ENCODE measurements around the gene LSAMP.

The LSAMP gene

GRCh38 chr3:115871735-115872134 lies 573.6 kb downstream of the LSAMP start:
- H3K9me3 ChIP-seq (ENCODE audit: low read length): no peaks in the 10 kb centered on the region
- H3K36me3 ChIP-seq (ENCODE audit: insufficient read depth, low read length): no peaks in the 10 kb centered on the region
- H3K27me3 ChIP-seq (ENCODE audit: insufficient read depth, low read length): no peaks in the 10 kb centered on the region
- no peak overlapping the region for H3K4me3 ChIP-seq (ENCODE audit: low read length)
- no peaks in the 10 kb centered on the region for H3K4me1 ChIP-seq (ENCODE audit: insufficient read depth, low read length)
- H2AFZ ChIP-seq (ENCODE audit: low read depth, low read length): no peak overlapping the region

- H3K9me3 ChIP-seq (ENCODE audit: low read length): no peaks in the 10 kb centered on the region
- no peak overlapping the region for H2AFZ ChIP-seq (ENCODE audit: low read depth, low read length)
- no peaks in the 10 kb centered on the region for H3K36me3 ChIP-seq (ENCODE audit: insufficient read depth, low read length)
- H3K27me3 ChIP-seq (ENCODE audit: insufficient read depth, low read length): no peaks in the 10 kb centered on the region
- peaks cover 13% of the 10 kb centered on the region for H3K4me1 ChIP-seq (ENCODE audit: insufficient read depth, low read length)
- H3K4me3 ChIP-seq (ENCODE audit: low read length): no peak overlapping the region
These were observed 580.4 kb downstream of the LSAMP start for GRCh38 chr3:115864911-115865310.

GRCh38 chr3:115862849-115863248 lies 582.4 kb downstream of the LSAMP start:
- Histone ChIP-seq H3K4me1 (ENCODE audit: insufficient read depth, low read length) (peaks cover 25% of the 10 kb centered on the region), H3K9me3 (ENCODE audit: low read length) (no peaks in the 10 kb centered on the region), H3K4me3 (ENCODE audit: low read length) (no peak overlapping the region), H3K27me3 (ENCODE audit: insufficient read depth, low read length) (no peaks in the 10 kb centered on the region), H2AFZ (ENCODE audit: low read depth, low read length) (no peak overlapping the region), H3K36me3 (ENCODE audit: insufficient read depth, low read length) (no peaks in the 10 kb centered on the region)

- H3K36me3 ChIP-seq (ENCODE audit: insufficient read depth, low read length): no peaks in the 10 kb centered on the region
- no peaks in the 10 kb centered on the region for H3K9me3 ChIP-seq (ENCODE audit: low read length)
These were observed 583.2 kb downstream of the LSAMP start for GRCh38 chr3:115862099-115862498.

GRCh38 chr3:115861166-115861733 lies 584.0 kb downstream of the LSAMP start:
- Histone ChIP-seq H2AFZ (ENCODE audit: low read depth, low read length) (no peak overlapping the region), H3K36me3 (ENCODE audit: insufficient read depth, low read length) (no peaks in the 10 kb centered on the region), H3K4me1 (ENCODE audit: insufficient read depth, low read length) (peaks cover 25% of the 10 kb centered on the region), H3K27me3 (ENCODE audit: insufficient read depth, low read length) (no peaks in the 10 kb centered on the region), H3K9me3 (ENCODE audit: low read length) (no peaks in the 10 kb centered on the region), H3K4me3 (ENCODE audit: low read length) (no peak overlapping the region)

More at GRCh38 chr3:115862099-115862498, 583.2 kb downstream of the LSAMP start:
- Histone ChIP-seq H2AFZ (ENCODE audit: low read depth, low read length) (no peak overlapping the region), H3K4me1 (ENCODE audit: insufficient read depth, low read length) (peaks cover 25% of the 10 kb centered on the region), H3K4me3 (ENCODE audit: low read length) (no peak overlapping the region), H3K27me3 (ENCODE audit: insufficient read depth, low read length) (no peaks in the 10 kb centered on the region)

GRCh38 chr3:115860766-115861165 lies 584.5 kb downstream of the LSAMP start:
- no peaks in the 10 kb centered on the region for H3K9me3 ChIP-seq (ENCODE audit: low read length)
- no peaks in the 10 kb centered on the region for H3K27me3 ChIP-seq (ENCODE audit: insufficient read depth, low read length)
- H3K36me3 ChIP-seq (ENCODE audit: insufficient read depth, low read length): no peaks in the 10 kb centered on the region
- peaks cover 25% of the 10 kb centered on the region for H3K4me1 ChIP-seq (ENCODE audit: insufficient read depth, low read length)
- H2AFZ ChIP-seq (ENCODE audit: low read depth, low read length): no peak overlapping the region
- no peak overlapping the region for H3K4me3 ChIP-seq (ENCODE audit: low read length)

GRCh38 chr3:115859002-115859807 lies 586.1 kb downstream of the LSAMP start:
- Histone ChIP-seq H3K9me3 (ENCODE audit: low read length) (no peaks in the 10 kb centered on the region), H3K4me3 (ENCODE audit: low read length) (no peak overlapping the region), H3K4me1 (ENCODE audit: insufficient read depth, low read length) (peaks cover 25% of the 10 kb centered on the region), H2AFZ (ENCODE audit: low read depth, low read length) (no peak overlapping the region), H3K27me3 (ENCODE audit: insufficient read depth, low read length) (no peaks in the 10 kb centered on the region), H3K36me3 (ENCODE audit: insufficient read depth, low read length) (no peaks in the 10 kb centered on the region)

GRCh38 chr3:115857518-115858136 lies 587.7 kb downstream of the LSAMP start:
- Histone ChIP-seq H3K4me1 (ENCODE audit: insufficient read depth, low read length) (peaks cover 18% of the 10 kb centered on the region), H2AFZ (ENCODE audit: low read depth, low read length) (no peak overlapping the region), H3K9me3 (ENCODE audit: low read length) (no peaks in the 10 kb centered on the region)

GRCh38 chr3:115855911-115856310 lies 589.4 kb downstream of the LSAMP start:
- Histone ChIP-seq H3K9me3 (ENCODE audit: low read length) (no peaks in the 10 kb centered on the region), H3K4me1 (ENCODE audit: insufficient read depth, low read length) (peaks cover 14% of the 10 kb centered on the region), H3K4me3 (ENCODE audit: low read length) (no peak overlapping the region), H2AFZ (ENCODE audit: low read depth, low read length) (no peak overlapping the region), H3K27me3 (ENCODE audit: insufficient read depth, low read length) (no peaks in the 10 kb centered on the region), H3K36me3 (ENCODE audit: insufficient read depth, low read length) (no peaks in the 10 kb centered on the region)

More at GRCh38 chr3:115857518-115858136, 587.7 kb downstream of the LSAMP start:
- H3K36me3 ChIP-seq (ENCODE audit: insufficient read depth, low read length): no peaks in the 10 kb centered on the region
- H3K4me3 ChIP-seq (ENCODE audit: low read length): no peak overlapping the region
- no peaks in the 10 kb centered on the region for H3K27me3 ChIP-seq (ENCODE audit: insufficient read depth, low read length)

- H3K4me3 ChIP-seq (ENCODE audit: low read length): no peak overlapping the region
- H3K4me1 ChIP-seq (ENCODE audit: insufficient read depth, low read length): peaks cover 2% of the 10 kb centered on the region
- no peaks in the 10 kb centered on the region for H3K9me3 ChIP-seq (ENCODE audit: low read length)
- H2AFZ ChIP-seq (ENCODE audit: low read depth, low read length): no peak overlapping the region
- no peaks in the 10 kb centered on the region for H3K27me3 ChIP-seq (ENCODE audit: insufficient read depth, low read length)
- H3K36me3 ChIP-seq (ENCODE audit: insufficient read depth, low read length): no peaks in the 10 kb centered on the region
These were observed 592.2 kb downstream of the LSAMP start for GRCh38 chr3:115853104-115853503.

GRCh38 chr3:115852278-115852677 lies 593.0 kb downstream of the LSAMP start:
- H2AFZ ChIP-seq (ENCODE audit: low read depth, low read length): no peak overlapping the region
- H3K9me3 ChIP-seq (ENCODE audit: low read length): no peaks in the 10 kb centered on the region
- H3K4me1 ChIP-seq (ENCODE audit: insufficient read depth, low read length): peaks cover 2% of the 10 kb centered on the region
- no peak overlapping the region for H3K4me3 ChIP-seq (ENCODE audit: low read length)
- H3K36me3 ChIP-seq (ENCODE audit: insufficient read depth, low read length): no peaks in the 10 kb centered on the region
- no peaks in the 10 kb centered on the region for H3K27me3 ChIP-seq (ENCODE audit: insufficient read depth, low read length)

GRCh38 chr3:115851571-115851970 lies 593.7 kb downstream of the LSAMP start:
- no peaks in the 10 kb centered on the region for H3K27me3 ChIP-seq (ENCODE audit: insufficient read depth, low read length)
- H2AFZ ChIP-seq (ENCODE audit: low read depth, low read length): no peak overlapping the region
- H3K9me3 ChIP-seq (ENCODE audit: low read length): no peaks in the 10 kb centered on the region
- H3K4me1 ChIP-seq (ENCODE audit: insufficient read depth, low read length): peaks cover 2% of the 10 kb centered on the region
- H3K4me3 ChIP-seq (ENCODE audit: low read length): no peak overlapping the region
- no peaks in the 10 kb centered on the region for H3K36me3 ChIP-seq (ENCODE audit: insufficient read depth, low read length)

- Histone ChIP-seq H2AFZ (ENCODE audit: low read depth, low read length) (no peak overlapping the region), H3K36me3 (ENCODE audit: insufficient read depth, low read length) (no peaks in the 10 kb centered on the region), H3K4me3 (ENCODE audit: low read length) (no peak overlapping the region)
These were observed 596.6 kb downstream of the LSAMP start for GRCh38 chr3:115848641-115849040.

More at GRCh38 chr3:115848641-115849040, 596.6 kb downstream of the LSAMP start:
- H3K4me1 ChIP-seq (ENCODE audit: insufficient read depth, low read length): peaks cover 2% of the 10 kb centered on the region
- no peaks in the 10 kb centered on the region for H3K27me3 ChIP-seq (ENCODE audit: insufficient read depth, low read length)
- H3K9me3 ChIP-seq (ENCODE audit: low read length): no peaks in the 10 kb centered on the region
